GM10248 (cell line): ENCODE measurements around the gene HPSE.
"Not testable (repeated sequence)": the region's sequence is repeated elsewhere in the genome, so short reads cannot be mapped to it uniquely, and the experiment has no call there.

Source experiments
- CTCF ChIA-PET: fragments of 300-600 bp; sonication (Branson Sonifier 250); formaldehyde crosslinking; extraction: SDS; loops from one replicate; lab custom pipeline; 2021; ENCODE audit warnings: antibody characterized with exemption; lab: Yijun Ruan, JAX
- POLR2A ChIA-PET: fragments of 350-650 bp; sonication (Branson Sonifier 250); formaldehyde crosslinking; extraction: SDS; loops from one replicate; lab custom pipeline; 2020; ENCODE audit warnings: antibody characterized with exemption; lab: Yijun Ruan, JAX
- DNase-seq: peaks from one replicate; pipeline ENCODE4 v3.0.0; 2012; ENCODE audit errors: extremely low spot score
- CTCF ChIP-seq: IDR thresholded peaks from 2 replicates; pipeline ENCODE4 v1.5.1; 2012; ENCODE audit warnings: mild to moderate bottlenecking, low read depth; ENCODE audit errors: extremely low read depth, missing control alignments, control extremely low read depth

The HPSE gene

GRCh38 chr4:83276299-83277040 is 58.2 kb downstream of the HPSE start:
- ChIA-PET POLR2A (no interaction called here), CTCF (interaction anchor here (3.1 kb wide), 1 partner anchor 8 kb away, joined by 13 read pairs; the partner anchor contains the start of gene COQ2)
- no peak for DNase-seq
- no peak for TF ChIP-seq CTCF

- CTCF ChIA-PET, result interaction anchor here (0.9 to 3.1 kb wide), 4 partner anchors 8 to 566 kb away, joined by 3 to 13 read pairs (median 4); partner anchors contain the start of gene COQ2
- POLR2A ChIA-PET, DNase-seq: not testable (repeated sequence)
Observed at GRCh38 chr4:83273926-83274325, 60.7 kb downstream of the HPSE start.

GRCh38 chr4:83272900-83273299 is 61.7 kb downstream of the HPSE start:
- no peak for TF ChIP-seq CTCF
- peak; percentile 51 for DNase-seq
- CTCF ChIA-PET, result interaction anchor here (0.9 to 3.4 kb wide), 6 partner anchors 8 to 565 kb away, joined by 3 to 33 read pairs (median 4); partner anchors contain the start of gene PLAC8
- POLR2A ChIA-PET, result no interaction called here

GRCh38 chr4:83269256-83269655 is 65.4 kb downstream of the HPSE start:
- CTCF ChIA-PET, result interaction anchor here (3.1 kb wide), 1 partner anchor 12 kb away, joined by 18 read pairs; no protein-coding TSS in a partner anchor
- POLR2A ChIA-PET, result no interaction called here
- TF ChIP-seq CTCF, result no peak
- no peak for DNase-seq

- ChIA-PET POLR2A (no interaction called here), CTCF (interaction anchor here (3.1 to 5.0 kb wide), 2 partner anchors 13 to 16 kb away, joined by 18 to 24 read pairs; no protein-coding TSS in a partner anchor)
- no peak for DNase-seq
- TF ChIP-seq CTCF, result no peak
Observed at GRCh38 chr4:83268491-83268890, 66.2 kb downstream of the HPSE start.

GRCh38 chr4:83267830-83268475 is 66.7 kb downstream of the HPSE start:
- DNase-seq, result no peak
- POLR2A ChIA-PET, result no interaction called here
- no peak for TF ChIP-seq CTCF
- CTCF ChIA-PET, result interaction anchor here (1.4 to 5.0 kb wide), 3 partner anchors 13 to 15 kb away, joined by 3 to 24 read pairs (median 18); no protein-coding TSS in a partner anchor
